Chondrocyte (in vitro differentiated cells): ENCODE data around the gene LRRC43. TPM values are rescaled to one million over a fixed set of nuclear protein-coding genes. Genes with fewer than 3 reads are reported as not detected.
"Not testable (repeated sequence)": the region's sequence is repeated elsewhere in the genome, so short reads cannot be mapped to it uniquely, and the experiment has no call there.

Experiments
- DNase-seq: peaks from one replicate; pipeline ENCODE4 v3.0.0; 2021; ENCODE audit warnings: mixed read lengths, low spot score
- H3K27ac Mint-ChIP-seq: one replicate; pipeline ENCODE4 v1.8.0; 2021; ENCODE audit warnings: mild to moderate bottlenecking, moderate library complexity, mixed read lengths; ENCODE audit not compliant: unreplicated experiment
- H3K27me3 Mint-ChIP-seq: 2 replicates; pipeline ENCODE4 v1.8.0; 2021; ENCODE audit warnings: low read depth, mixed read lengths
- H3K36me3 Mint-ChIP-seq: 2 replicates; pipeline ENCODE4 v1.8.0; 2021; ENCODE audit warnings: low read depth, mixed read lengths
- H3K4me1 Mint-ChIP-seq: 2 replicates; pipeline ENCODE4 v1.8.0; 2021; ENCODE audit warnings: low read depth, mild to moderate bottlenecking, mixed read lengths
- H3K4me3 Mint-ChIP-seq: one replicate; pipeline ENCODE4 v1.8.0; 2021; ENCODE audit warnings: mild to moderate bottlenecking, moderate library complexity, mixed read lengths; ENCODE audit not compliant: unreplicated experiment
- H3K9me3 Mint-ChIP-seq: 2 replicates; pipeline ENCODE4 v1.8.0; 2021; ENCODE audit warnings: low read depth, mixed read lengths
- CTCF ChIP-seq: fragments of 200-600 bp; sonication (generic); IDR thresholded peaks from 2 replicates; pipeline ENCODE4 v1.5.0; 2021; ENCODE audit warnings: antibody characterized with exemption, mild to moderate bottlenecking, moderate library complexity
- total RNA-seq: library from RNA; stranded (reverse); gene quantifications from 3 replicates; pipeline ENCODE4 v1.2.1, GENCODE V29; 2021

Gene LRRC43
- total RNA-seq, 1 donor from 2014 or later: 2.0 TPM

- no peak overlapping the region for H3K4me3 Mint-ChIP-seq
- peak; percentile 68 for DNase-seq
- peaks cover 10% of the 10 kb centered on the region for H3K27me3 Mint-ChIP-seq
- peaks cover 19% of the 10 kb centered on the region for H3K4me1 Mint-ChIP-seq
- TF ChIP-seq CTCF: no peak
- no peaks in the 10 kb centered on the region for H3K36me3 Mint-ChIP-seq
- no peaks in the 10 kb centered on the region for H3K9me3 Mint-ChIP-seq
- H3K27ac Mint-ChIP-seq: no peak overlapping the region
These were observed 18.5 kb downstream of the LRRC43 start for GRCh38 chr12:122201381-122201780.

DNA sequence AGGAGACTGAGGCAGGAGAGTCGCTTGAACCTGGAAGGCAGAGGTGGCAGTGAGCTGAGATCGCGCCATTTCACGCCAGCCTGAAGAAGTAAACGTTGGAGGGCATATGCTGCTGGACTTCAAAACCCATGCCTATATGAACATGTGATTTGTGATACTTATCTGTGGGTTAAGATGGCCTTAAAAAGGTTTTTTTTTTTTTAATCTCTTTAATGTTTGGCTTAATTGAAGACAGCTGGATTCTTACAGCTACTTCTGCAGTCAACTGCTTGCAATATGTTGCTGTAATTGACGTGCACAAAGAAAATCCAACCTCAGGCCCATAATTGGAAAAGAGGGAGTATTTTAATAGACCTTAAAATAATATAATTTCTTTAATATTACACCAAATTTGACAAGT, 19.1 kb downstream of the LRRC43 start:
- Mint-ChIP-seq H3K36me3 (no peaks in the 10 kb centered on the region), H3K27ac (no peak overlapping the region), H3K4me1 (peaks cover 19% of the 10 kb centered on the region), H3K4me3 (no peak overlapping the region), H3K9me3 (no peaks in the 10 kb centered on the region), H3K27me3 (peaks cover 10% of the 10 kb centered on the region)
- DNase-seq: no peak
- no peak for TF ChIP-seq CTCF

GRCh38 chr12:122202811-122203210, 19.9 kb downstream of the LRRC43 start:
- not testable (repeated sequence) for H3K27me3 Mint-ChIP-seq

DNA sequence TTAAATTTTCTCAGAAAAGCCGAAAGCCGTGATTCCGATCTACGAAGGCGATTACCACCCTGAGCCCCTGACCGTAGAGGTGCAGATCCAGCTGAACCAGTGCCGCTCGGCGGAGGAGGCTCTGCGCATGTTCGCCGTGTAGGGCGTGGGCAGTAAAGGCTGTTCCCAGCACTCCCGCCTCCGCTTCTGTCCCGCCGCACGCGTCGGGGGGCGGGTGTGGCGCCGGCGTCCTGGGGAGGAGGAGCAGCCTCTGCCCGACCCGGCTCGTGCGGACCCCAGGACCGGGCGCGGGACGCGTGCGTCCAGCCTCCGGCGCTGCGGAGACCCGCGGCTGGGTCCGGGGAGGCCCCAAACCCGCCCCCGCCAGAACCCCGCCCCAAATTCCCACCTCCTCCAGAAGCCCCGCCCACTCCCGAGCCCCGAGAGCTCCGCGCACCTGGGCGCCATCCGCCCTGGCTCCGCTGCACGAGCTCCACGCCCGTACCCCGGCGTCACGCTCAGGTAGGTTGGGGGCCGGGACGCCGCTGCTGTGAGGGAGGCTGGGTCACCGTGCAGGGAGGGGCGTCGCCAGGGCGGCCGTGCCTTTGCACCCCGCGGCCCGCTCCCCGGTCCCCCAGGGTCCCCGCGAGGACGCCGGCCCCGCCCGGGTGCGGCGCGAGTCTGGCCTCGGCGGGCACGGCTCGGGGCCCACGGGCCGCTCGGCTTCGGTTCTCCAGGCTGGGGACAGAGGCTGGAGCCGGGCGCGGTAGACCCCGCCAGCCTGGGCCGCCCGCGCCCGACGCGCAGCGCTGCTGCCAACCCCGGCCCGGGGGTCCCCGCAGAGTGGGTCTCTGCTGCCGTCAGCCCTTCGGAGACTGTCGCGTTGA, 20.6 kb downstream of the LRRC43 start, which contains the start of gene B3GNT4:
Gene B3GNT4, plus strand, starts transcription at position 409 of the 866 bp plus-strand sequence. CDS start 910 bp downstream, outside the sequence.
- Mint-ChIP-seq H3K27me3 (peaks cover 8% of the 10 kb centered on the region), H3K36me3 (peaks cover 12% of the 10 kb centered on the region), H3K9me3 (no peaks in the 10 kb centered on the region), H3K4me3 (peak within 1 kb of the TSS; percentile 75), H3K4me1 (peaks cover 12% of the 10 kb centered on the region), H3K27ac (no peak within 1 kb of the TSS)
- no peak for TF ChIP-seq CTCF
- DNase-seq: no peak

More at GRCh38 chr12:122202811-122203210, 19.9 kb downstream of the LRRC43 start:
- DNase-seq: peak; percentile 47
- Mint-ChIP-seq H3K4me3 (peak overlapping the region; percentile 75), H3K4me1 (peaks cover 15% of the 10 kb centered on the region)
- not testable (repeated sequence) for H3K36me3 Mint-ChIP-seq, H3K9me3 Mint-ChIP-seq, H3K27ac Mint-ChIP-seq

DNA sequence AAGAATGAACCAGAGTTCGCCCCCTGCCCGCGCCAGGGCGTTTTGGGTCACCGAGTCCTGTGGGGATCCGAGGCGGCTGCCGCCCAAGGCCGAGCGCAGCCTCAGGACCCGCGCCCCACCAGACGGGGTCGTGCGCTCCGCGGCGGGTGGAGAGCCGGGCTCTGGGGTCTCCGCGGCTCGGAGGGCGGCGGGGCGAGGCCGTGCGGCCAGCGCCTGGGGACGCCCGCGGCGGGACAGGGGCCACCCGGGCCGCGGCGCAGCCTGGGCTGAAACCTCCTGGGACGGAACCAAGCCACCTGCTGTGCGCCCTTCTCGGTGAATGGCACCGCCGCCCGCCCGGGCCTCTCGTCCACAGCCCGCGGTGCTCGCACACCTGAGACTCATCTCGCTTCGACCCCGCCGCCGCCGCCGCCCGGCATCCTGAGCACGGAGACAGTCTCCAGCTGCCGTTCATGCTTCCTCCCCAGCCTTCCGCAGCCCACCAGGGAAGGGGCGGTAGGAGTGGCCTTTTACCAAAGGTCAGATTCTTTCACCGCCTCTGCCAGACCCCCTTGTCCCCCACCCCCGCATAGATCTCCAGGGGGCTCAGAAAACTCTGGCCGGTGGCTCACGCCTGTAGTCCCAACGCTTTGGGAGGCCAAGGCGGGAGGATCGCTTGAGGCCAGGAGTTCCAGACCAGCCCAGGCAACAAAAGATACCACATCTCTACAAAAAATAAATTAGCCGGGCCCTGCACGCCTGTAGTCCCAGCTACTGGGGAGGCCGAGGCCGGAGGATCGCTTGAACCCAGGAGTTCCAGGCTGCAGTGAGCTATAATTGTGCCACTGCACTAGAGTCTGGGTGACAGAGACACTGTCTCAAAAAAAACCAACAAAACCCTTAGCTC, 21.5 kb downstream of the LRRC43 start:
- Mint-ChIP-seq H3K36me3 (peaks cover 14% of the 10 kb centered on the region), H3K27me3 (peaks cover 8% of the 10 kb centered on the region), H3K4me3 (peak overlapping the region; percentile 60), H3K4me1 (peaks cover 12% of the 10 kb centered on the region), H3K27ac (no peak overlapping the region), H3K9me3 (no peaks in the 10 kb centered on the region)
- no peak for DNase-seq
- TF ChIP-seq CTCF: no peak
